Measurements from ENCODE around the gene PID1.

DNA sequence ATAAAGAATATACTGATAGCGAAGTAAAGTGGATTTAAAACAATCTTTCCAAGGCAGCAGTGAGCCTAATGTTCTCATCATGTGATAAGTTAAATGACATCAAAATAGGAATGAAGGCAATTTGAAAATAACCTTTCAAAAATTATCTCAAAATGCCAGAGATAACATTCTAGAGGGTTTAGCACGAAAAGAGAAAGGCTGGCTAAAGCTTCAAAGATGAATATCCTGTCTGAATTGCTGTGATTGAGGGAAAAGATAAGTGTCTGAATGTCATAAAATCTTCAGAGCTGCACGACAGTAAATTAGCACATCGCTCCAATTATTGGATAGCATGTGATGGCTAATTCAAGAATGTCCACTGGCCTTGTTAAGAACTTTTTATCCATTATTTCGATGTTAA, 159.3 kb downstream of the PID1 start:
- TF ChIP-seq, protein P1, sequence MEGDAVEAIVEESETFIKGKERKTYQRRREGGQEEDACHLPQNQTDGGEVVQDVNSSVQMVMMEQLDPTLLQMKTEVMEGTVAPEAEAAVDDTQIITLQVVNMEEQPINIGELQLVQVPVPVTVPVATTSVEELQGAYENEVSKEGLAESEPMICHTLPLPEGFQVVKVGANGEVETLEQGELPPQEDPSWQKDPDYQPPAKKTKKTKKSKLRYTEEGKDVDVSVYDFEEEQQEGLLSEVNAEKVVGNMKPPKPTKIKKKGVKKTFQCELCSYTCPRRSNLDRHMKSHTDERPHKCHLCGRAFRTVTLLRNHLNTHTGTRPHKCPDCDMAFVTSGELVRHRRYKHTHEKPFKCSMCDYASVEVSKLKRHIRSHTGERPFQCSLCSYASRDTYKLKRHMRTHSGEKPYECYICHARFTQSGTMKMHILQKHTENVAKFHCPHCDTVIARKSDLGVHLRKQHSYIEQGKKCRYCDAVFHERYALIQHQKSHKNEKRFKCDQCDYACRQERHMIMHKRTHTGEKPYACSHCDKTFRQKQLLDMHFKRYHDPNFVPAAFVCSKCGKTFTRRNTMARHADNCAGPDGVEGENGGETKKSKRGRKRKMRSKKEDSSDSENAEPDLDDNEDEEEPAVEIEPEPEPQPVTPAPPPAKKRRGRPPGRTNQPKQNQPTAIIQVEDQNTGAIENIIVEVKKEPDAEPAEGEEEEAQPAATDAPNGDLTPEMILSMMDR (IDR thresholded peaks at IDR 0.05) = no peak
- TF ChIP-seq POLR2AphosphoS5 (IDR thresholded peaks at IDR 0.05) = no peak
- no peak for TF ChIP-seq EP300 (IDR thresholded peaks at IDR 0.05)

All from sigmoid colon (tissue), 4 donors.